RCC 7860 (cell line): ENCODE results near the gene PACS1.

Source experiments
- DNase-seq: peaks from one replicate; pipeline ENCODE4 v3.0.0-alpha.2; 2015; ENCODE audit warnings: low spot score
- FAIRE-seq: peaks from 2 replicates; lab custom pipeline; 2012; peaks lifted over from hg19 to GRCh38; lab: Jason Lieb, UNC

PACS1 gene

DNA sequence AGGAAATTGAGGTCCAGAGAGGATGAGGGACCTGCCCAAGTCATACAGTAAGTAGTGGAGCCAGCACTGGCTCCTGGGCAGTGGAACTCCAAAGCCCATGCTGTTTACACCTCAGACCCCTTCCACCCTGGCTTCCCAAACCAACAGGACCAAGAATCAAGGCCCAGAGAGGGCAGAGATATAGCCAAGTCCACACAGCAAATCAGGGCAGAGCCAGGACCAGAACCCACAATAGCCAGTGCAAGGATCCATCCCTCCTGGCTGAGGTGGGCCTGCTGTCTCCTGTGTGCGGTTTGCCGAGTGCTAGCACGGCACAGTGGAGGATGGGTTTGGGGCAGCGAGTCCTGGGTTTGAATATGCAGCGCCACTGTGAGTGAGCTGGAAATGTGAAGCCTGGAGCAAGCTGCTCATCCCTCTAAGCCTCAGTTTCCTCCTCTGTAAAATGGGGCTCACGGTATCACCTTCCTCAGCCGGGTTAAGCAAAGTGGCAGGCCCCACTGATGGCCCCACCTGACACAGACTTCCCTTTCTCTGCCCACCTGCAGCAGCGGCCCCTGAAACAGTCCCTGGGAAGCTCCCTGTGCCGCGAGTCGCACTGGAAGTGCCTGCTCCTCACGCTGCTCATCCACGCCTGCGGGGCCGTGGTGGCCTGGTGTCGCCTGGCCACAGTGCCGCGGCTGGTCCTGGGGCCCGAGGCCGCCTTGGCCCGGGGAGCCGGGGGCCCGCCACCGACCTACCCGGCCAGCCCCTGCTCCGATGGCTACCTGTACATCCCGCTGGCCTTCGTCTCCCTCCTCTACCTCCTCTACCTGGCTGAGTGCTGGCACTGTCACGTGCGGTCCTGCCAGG is 223.9 kb downstream of the PACS1 start:
- FAIRE-seq = no peak
- no peak for DNase-seq
